ENCODE data around the gene OLFM4. TPM values are rescaled to one million over a fixed set of nuclear protein-coding genes. Genes with fewer than 3 reads are reported as not detected.

Gene OLFM4
- total RNA-seq, 1 experiment from 2014 or later = not detected

DNA sequence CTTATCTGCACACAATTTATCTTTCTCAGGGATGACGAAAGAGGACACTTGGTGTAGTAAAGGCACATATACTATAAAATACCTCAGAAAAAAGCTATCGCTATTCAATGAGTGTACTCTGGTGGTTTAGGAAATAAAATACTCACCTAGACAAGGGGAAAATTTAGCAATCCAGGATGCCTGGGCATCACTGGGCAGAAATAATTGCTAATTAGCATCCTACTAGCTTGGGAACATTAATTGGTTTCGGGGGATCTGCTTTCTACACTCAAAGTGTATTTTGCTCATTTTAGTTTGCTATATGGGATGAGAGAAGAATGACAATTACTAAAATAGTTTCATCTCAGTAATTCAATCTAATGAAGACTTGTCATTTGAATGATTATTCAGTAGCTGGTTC is 60.3 kb downstream of the OLFM4 start:
- no peaks in the 10 kb centered on the region for H3K36me3 ChIP-seq (ENCODE audit: control insufficient read depth, insufficient read depth, low read length)
- no peaks in the 10 kb centered on the region for H3K9me3 ChIP-seq (ENCODE audit: control insufficient read depth, insufficient read depth, low read depth, low read length)
- ATAC-seq = no peak
- ChIA-PET CTCF (no interaction called here), POLR2A (no interaction called here)
- H3K4me1 ChIP-seq (ENCODE audit: control insufficient read depth, insufficient read depth, low read length) = no peaks in the 10 kb centered on the region
- TF ChIP-seq, protein P1, sequence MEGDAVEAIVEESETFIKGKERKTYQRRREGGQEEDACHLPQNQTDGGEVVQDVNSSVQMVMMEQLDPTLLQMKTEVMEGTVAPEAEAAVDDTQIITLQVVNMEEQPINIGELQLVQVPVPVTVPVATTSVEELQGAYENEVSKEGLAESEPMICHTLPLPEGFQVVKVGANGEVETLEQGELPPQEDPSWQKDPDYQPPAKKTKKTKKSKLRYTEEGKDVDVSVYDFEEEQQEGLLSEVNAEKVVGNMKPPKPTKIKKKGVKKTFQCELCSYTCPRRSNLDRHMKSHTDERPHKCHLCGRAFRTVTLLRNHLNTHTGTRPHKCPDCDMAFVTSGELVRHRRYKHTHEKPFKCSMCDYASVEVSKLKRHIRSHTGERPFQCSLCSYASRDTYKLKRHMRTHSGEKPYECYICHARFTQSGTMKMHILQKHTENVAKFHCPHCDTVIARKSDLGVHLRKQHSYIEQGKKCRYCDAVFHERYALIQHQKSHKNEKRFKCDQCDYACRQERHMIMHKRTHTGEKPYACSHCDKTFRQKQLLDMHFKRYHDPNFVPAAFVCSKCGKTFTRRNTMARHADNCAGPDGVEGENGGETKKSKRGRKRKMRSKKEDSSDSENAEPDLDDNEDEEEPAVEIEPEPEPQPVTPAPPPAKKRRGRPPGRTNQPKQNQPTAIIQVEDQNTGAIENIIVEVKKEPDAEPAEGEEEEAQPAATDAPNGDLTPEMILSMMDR (IDR thresholded peaks at IDR 0.05) = no peak
- TF ChIP-seq POLR2AphosphoS5 (IDR thresholded peaks at IDR 0.05; ENCODE audit: low read depth, low read length) (no peak), SIN3A (IDR thresholded peaks at IDR 0.05; ENCODE audit: borderline replicate concordance, insufficient read depth, low read depth, low read length) (no peak), TCF7L2 (IDR thresholded peaks at IDR 0.05; ENCODE audit: low read depth, low read length) (no peak)
- TF ChIP-seq, protein P2, sequence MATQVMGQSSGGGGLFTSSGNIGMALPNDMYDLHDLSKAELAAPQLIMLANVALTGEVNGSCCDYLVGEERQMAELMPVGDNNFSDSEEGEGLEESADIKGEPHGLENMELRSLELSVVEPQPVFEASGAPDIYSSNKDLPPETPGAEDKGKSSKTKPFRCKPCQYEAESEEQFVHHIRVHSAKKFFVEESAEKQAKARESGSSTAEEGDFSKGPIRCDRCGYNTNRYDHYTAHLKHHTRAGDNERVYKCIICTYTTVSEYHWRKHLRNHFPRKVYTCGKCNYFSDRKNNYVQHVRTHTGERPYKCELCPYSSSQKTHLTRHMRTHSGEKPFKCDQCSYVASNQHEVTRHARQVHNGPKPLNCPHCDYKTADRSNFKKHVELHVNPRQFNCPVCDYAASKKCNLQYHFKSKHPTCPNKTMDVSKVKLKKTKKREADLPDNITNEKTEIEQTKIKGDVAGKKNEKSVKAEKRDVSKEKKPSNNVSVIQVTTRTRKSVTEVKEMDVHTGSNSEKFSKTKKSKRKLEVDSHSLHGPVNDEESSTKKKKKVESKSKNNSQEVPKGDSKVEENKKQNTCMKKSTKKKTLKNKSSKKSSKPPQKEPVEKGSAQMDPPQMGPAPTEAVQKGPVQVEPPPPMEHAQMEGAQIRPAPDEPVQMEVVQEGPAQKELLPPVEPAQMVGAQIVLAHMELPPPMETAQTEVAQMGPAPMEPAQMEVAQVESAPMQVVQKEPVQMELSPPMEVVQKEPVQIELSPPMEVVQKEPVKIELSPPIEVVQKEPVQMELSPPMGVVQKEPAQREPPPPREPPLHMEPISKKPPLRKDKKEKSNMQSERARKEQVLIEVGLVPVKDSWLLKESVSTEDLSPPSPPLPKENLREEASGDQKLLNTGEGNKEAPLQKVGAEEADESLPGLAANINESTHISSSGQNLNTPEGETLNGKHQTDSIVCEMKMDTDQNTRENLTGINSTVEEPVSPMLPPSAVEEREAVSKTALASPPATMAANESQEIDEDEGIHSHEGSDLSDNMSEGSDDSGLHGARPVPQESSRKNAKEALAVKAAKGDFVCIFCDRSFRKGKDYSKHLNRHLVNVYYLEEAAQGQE (IDR thresholded peaks at IDR 0.05; ENCODE audit: insufficient read depth in 1 of 2, low read depth in 2 of 2, low read length in 1 of 2) = no peak
- BruUV-seq (replicated peaks) = no TSS peak
- no peak for DNase-seq (ENCODE audit: low read depth, low spot score)
- H3K4me3 ChIP-seq (ENCODE audit: low read depth in 2 of 2, low read length in 2 of 2) = no peak overlapping the region
- intact Hi-C loops (cut with micrococcal nuclease; ENCODE audit: unreplicated experiment) = no loop called here
- in situ Hi-C loops (cut with HindIII; ENCODE audit: low pct_unique_long_range_greater_than_20kb, low sequenced_read_pairs) = no loop called here
- H3K27ac ChIP-seq (ENCODE audit: low read length) = no peak overlapping the region
- H3K27me3 ChIP-seq (ENCODE audit: control insufficient read depth, insufficient read depth, low read length) = no peaks in the 10 kb centered on the region

DNA sequence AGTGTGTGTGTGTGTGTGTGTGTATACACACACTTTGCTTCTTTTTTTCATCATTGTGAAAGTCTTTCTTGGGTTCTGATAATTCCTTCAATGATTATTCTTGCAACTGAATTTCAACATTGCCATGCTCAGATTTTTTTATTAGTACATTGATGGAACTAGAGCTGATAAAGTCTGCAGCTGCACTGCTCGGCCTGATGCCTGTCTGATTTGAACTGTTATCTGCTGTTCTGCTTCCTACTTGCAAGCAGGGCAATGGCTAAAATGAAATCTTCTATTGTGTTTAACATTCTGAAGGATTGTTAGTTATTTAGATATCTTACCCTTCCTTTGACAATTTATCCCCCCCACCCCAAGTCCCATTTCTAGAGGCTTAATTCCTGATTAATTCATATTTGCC is 61.3 kb downstream of the OLFM4 start:
- ChIA-PET CTCF (no interaction called here), POLR2A (no interaction called here)
- ATAC-seq (no peak), DNase-seq (ENCODE audit: low read depth, low spot score) (no peak)
- TF ChIP-seq, protein P1 (IDR thresholded peaks at IDR 0.05) = no peak
- TF ChIP-seq POLR2AphosphoS5 (IDR thresholded peaks at IDR 0.05; ENCODE audit: low read depth, low read length) = no peak
- TF ChIP-seq TCF7L2 (IDR thresholded peaks at IDR 0.05; ENCODE audit: low read depth, low read length) = no peak
- TF ChIP-seq SIN3A (IDR thresholded peaks at IDR 0.05; ENCODE audit: borderline replicate concordance, insufficient read depth, low read depth, low read length) = no peak
- TF ChIP-seq, protein P2 (IDR thresholded peaks at IDR 0.05; ENCODE audit: insufficient read depth in 1 of 2, low read depth in 2 of 2, low read length in 1 of 2) = no peak
- in situ Hi-C loops (cut with HindIII; ENCODE audit: low pct_unique_long_range_greater_than_20kb, low sequenced_read_pairs) = no loop called here
- Histone ChIP-seq H3K36me3 (ENCODE audit: control insufficient read depth, insufficient read depth, low read length) (no peaks in the 10 kb centered on the region), H3K27ac (ENCODE audit: low read length) (no peak overlapping the region), H3K4me1 (ENCODE audit: control insufficient read depth, insufficient read depth, low read length) (no peaks in the 10 kb centered on the region), H3K4me3 (ENCODE audit: low read depth in 2 of 2, low read length in 2 of 2) (no peak overlapping the region), H3K9me3 (ENCODE audit: control insufficient read depth, insufficient read depth, low read depth, low read length) (no peaks in the 10 kb centered on the region), H3K27me3 (ENCODE audit: control insufficient read depth, insufficient read depth, low read length) (no peaks in the 10 kb centered on the region)
- no TSS peak for BruUV-seq (replicated peaks)
- intact Hi-C loops (cut with micrococcal nuclease; ENCODE audit: unreplicated experiment) = no loop called here
